ENCODE data around the gene TTC7B. TPM values are rescaled to one million over a fixed set of nuclear protein-coding genes. Genes with fewer than 3 reads are reported as not detected.

The TTC7B gene
- total and polyA plus RNA-seq, 2 of the 13 experiments (the other 11 are each of a cell fraction or from before 2014, with no cell fraction given): 1.3 to 3.2 TPM

- ATAC-seq: no peak
- no peaks in the 10 kb centered on the region for H3K27me3 ChIP-seq (ENCODE audit: control insufficient read depth in 1 of 2, insufficient read depth in 2 of 2, low read length in 2 of 2)
- H3K27ac ChIP-seq (ENCODE audit: extremely low read length, insufficient read depth, low read length): no peak overlapping the region
- ChIA-PET CTCF (ENCODE audit: low intra/inter-chr PET ratio, low total read pairs) (no interaction called here), POLR2A (no interaction called here)
- no peak for FAIRE-seq
- H3K4me2 ChIP-seq (ENCODE audit: low read depth, low read length): no peak overlapping the region
- no peaks in the 10 kb centered on the region for H3K4me1 ChIP-seq (ENCODE audit: insufficient read depth, low read length)
- intact Hi-C loops (cut with micrococcal nuclease; ENCODE audit: unreplicated experiment) (no loop called here), in situ Hi-C loops (cut with HindIII; ENCODE audit: extremely low pct_ligation_motif_present, low pct_unique_long_range_greater_than_20kb) (no loop called here)
- no peak overlapping the region for H3K9ac ChIP-seq (ENCODE audit: insufficient read depth, low read depth, low read length)
- H3K4me3 ChIP-seq (replicated peaks in 1 of 3; ENCODE audit: insufficient read depth in 1 of 3, low read depth in 2 of 3, low read length in 3 of 3): no peak overlapping the region
- no peaks in the 10 kb centered on the region for H3K79me2 ChIP-seq (ENCODE audit: insufficient read depth, low read length)
- H3K9me3 ChIP-seq (ENCODE audit: low read length): no peaks in the 10 kb centered on the region
- no peaks in the 10 kb centered on the region for H4K20me1 ChIP-seq (ENCODE audit: insufficient read depth, low read length)
- no peaks in the 10 kb centered on the region for H3K36me3 ChIP-seq (replicated peaks in 1 of 2; ENCODE audit: control insufficient read depth in 1 of 2, insufficient read depth in 2 of 2, low read length in 2 of 2)
- no TSS peak for BruUV-seq (replicated peaks)
- WGBS (ENCODE audit: low lambda C conversion rate): 64% methylated on average over 9 of the region's 9 CpGs
- DNase-seq (ENCODE audit: low spot score): no peak
- H2AFZ ChIP-seq (ENCODE audit: low read length): no peak overlapping the region
- no peak for TF ChIP-seq MED8 (CRISPR knock-in tag; IDR thresholded peaks at IDR 0.05; ENCODE audit: insufficient replicate concordance)
- no peak for TF ChIP-seq NFRKB (IDR thresholded peaks at IDR 0.05)
Observed at GRCh38 chr14:90730206-90730766, 85.9 kb downstream of the TTC7B start.

DNA sequence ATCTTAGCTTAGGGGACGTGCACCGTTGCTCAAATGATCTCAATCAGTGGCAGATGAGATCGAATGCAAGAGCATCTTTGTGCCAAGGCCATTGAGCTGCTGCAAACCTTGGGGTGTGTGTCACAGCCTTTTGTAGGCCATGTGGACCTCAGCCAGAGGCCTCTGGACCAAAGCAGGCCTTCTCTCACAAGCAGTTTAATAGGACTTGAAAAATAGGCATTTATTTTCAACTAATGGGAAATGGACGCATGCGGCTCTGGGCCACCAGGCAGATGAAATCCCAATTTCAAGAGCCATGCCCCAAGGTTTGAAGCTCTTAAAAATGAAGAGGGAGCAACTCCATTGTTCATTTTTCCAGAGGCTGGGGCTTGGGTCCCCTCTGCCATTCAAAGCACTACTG lies 87.3 kb downstream of the TTC7B start:
- intact Hi-C loops (cut with micrococcal nuclease; ENCODE audit: unreplicated experiment) (no loop called here), in situ Hi-C loops (cut with HindIII; ENCODE audit: extremely low pct_ligation_motif_present, low pct_unique_long_range_greater_than_20kb) (no loop called here)
- H3K27ac ChIP-seq (ENCODE audit: extremely low read length, insufficient read depth, low read length): no peak overlapping the region
- BruUV-seq (replicated peaks): no TSS peak
- H3K4me2 ChIP-seq (ENCODE audit: low read depth, low read length): no peak overlapping the region
- H3K9ac ChIP-seq (ENCODE audit: insufficient read depth, low read depth, low read length): no peak overlapping the region
- no peaks in the 10 kb centered on the region for H3K4me1 ChIP-seq (ENCODE audit: insufficient read depth, low read length)
- H3K27me3 ChIP-seq (ENCODE audit: control insufficient read depth in 1 of 2, insufficient read depth in 2 of 2, low read length in 2 of 2): no peaks in the 10 kb centered on the region
- H3K36me3 ChIP-seq (replicated peaks in 1 of 2; ENCODE audit: control insufficient read depth in 1 of 2, insufficient read depth in 2 of 2, low read length in 2 of 2): no peaks in the 10 kb centered on the region
- ATAC-seq: no peak
- ChIA-PET POLR2A (no interaction called here), CTCF (ENCODE audit: low intra/inter-chr PET ratio, low total read pairs) (no interaction called here)
- FAIRE-seq: no peak
- no peaks in the 10 kb centered on the region for H3K79me2 ChIP-seq (ENCODE audit: insufficient read depth, low read length)
- H2AFZ ChIP-seq (ENCODE audit: low read length): no peak overlapping the region
- no peak for DNase-seq (ENCODE audit: low spot score)
- H3K4me3 ChIP-seq (replicated peaks in 1 of 3; ENCODE audit: insufficient read depth in 1 of 3, low read depth in 2 of 3, low read length in 3 of 3): no peak overlapping the region
- H3K9me3 ChIP-seq (ENCODE audit: low read length): no peaks in the 10 kb centered on the region
- no peaks in the 10 kb centered on the region for H4K20me1 ChIP-seq (ENCODE audit: insufficient read depth, low read length)
- no peak for TF ChIP-seq FOXP1 (IDR thresholded peaks at IDR 0.05)
- TF ChIP-seq FOXP1 (CRISPR knock-in tag; IDR thresholded peaks at IDR 0.05): no peak
- no peak for TF ChIP-seq ZNF317 (CRISPR knock-in tag; IDR thresholded peaks at IDR 0.05)
- TF ChIP-seq STAT5B (CRISPR knock-in tag; IDR thresholded peaks at IDR 0.05): no peak
- TF ChIP-seq ZBTB7A (CRISPR knock-in tag; IDR thresholded peaks at IDR 0.05): no peak
- no peak for TF ChIP-seq ZNF510 (CRISPR knock-in tag; IDR thresholded peaks at IDR 0.05; ENCODE audit: low read depth)
- no peak for TF ChIP-seq MAZ (IDR thresholded peaks at IDR 0.05; ENCODE audit: borderline replicate concordance, low read depth, low read length)
- no peak for TF ChIP-seq MAZ (CRISPR knock-in tag; IDR thresholded peaks at IDR 0.05; ENCODE audit: low read depth)
- TF ChIP-seq, protein P1, sequence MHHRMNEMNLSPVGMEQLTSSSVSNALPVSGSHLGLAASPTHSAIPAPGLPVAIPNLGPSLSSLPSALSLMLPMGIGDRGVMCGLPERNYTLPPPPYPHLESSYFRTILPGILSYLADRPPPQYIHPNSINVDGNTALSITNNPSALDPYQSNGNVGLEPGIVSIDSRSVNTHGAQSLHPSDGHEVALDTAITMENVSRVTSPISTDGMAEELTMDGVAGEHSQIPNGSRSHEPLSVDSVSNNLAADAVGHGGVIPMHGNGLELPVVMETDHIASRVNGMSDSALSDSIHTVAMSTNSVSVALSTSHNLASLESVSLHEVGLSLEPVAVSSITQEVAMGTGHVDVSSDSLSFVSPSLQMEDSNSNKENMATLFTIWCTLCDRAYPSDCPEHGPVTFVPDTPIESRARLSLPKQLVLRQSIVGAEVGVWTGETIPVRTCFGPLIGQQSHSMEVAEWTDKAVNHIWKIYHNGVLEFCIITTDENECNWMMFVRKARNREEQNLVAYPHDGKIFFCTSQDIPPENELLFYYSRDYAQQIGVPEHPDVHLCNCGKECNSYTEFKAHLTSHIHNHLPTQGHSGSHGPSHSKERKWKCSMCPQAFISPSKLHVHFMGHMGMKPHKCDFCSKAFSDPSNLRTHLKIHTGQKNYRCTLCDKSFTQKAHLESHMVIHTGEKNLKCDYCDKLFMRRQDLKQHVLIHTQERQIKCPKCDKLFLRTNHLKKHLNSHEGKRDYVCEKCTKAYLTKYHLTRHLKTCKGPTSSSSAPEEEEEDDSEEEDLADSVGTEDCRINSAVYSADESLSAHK (CRISPR knock-in tag; IDR thresholded peaks at IDR 0.05; ENCODE audit: borderline replicate concordance): no peak
- no peak for TF ChIP-seq ZNF207 (IDR thresholded peaks at IDR 0.05; ENCODE audit: borderline replicate concordance)
- TF ChIP-seq, protein P2, sequence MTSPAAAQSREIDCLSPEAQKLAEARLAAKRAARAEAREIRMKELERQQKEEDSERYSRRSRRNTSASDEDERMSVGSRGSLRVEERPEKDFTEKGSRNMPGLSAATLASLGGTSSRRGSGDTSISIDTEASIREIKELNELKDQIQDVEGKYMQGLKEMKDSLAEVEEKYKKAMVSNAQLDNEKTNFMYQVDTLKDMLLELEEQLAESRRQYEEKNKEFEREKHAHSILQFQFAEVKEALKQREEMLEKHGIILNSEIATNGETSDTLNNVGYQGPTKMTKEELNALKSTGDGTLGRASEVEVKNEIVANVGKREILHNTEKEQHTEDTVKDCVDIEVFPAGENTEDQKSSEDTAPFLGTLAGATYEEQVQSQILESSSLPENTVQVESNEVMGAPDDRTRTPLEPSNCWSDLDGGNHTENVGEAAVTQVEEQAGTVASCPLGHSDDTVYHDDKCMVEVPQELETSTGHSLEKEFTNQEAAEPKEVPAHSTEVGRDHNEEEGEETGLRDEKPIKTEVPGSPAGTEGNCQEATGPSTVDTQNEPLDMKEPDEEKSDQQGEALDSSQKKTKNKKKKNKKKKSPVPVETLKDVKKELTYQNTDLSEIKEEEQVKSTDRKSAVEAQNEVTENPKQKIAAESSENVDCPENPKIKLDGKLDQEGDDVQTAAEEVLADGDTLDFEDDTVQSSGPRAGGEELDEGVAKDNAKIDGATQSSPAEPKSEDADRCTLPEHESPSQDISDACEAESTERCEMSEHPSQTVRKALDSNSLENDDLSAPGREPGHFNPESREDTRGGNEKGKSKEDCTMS (CRISPR knock-in tag; conservative IDR thresholded peaks at IDR 0.05): no peak
- WGBS (ENCODE audit: low lambda C conversion rate): 94% methylated on average over 4 of the region's 5 CpGs
